HepG2 (cell line): ENCODE measurements around the gene NDUFS1. TPM values are rescaled to one million over a fixed set of nuclear protein-coding genes. Genes with fewer than 3 reads are reported as not detected.

Experiments used
- AGO1 ChIP-seq: fragments of 200-400 bp; formaldehyde crosslinking; IDR thresholded peaks from 2 replicates; pipeline ENCODE4 v1.6.1; 2017; ENCODE audit warnings: mild to moderate bottlenecking, low read depth, low read length, moderate library complexity; ENCODE audit not compliant: poor library complexity, severe bottlenecking
- BRF2 ChIP-seq: sonication (generic); formaldehyde crosslinking; IDR thresholded peaks from 2 replicates; pipeline ENCODE4 v1.8.1; 2022; ENCODE audit warnings: mild to moderate bottlenecking, missing genetic modification reagents
- DMAP1 ChIP-seq: IDR thresholded peaks from 2 replicates; pipeline ENCODE4 v1.6.1; 2016
- DPF2 ChIP-seq: sonication (generic); formaldehyde crosslinking; IDR thresholded peaks from 2 replicates; pipeline ENCODE4 v1.4.0; 2020; ENCODE audit warnings: mild to moderate bottlenecking, low read depth, missing genetic modification reagents, borderline replicate concordance
- HDAC6 ChIP-seq: fragments of 200-600 bp; sonication (generic); IDR thresholded peaks from 2 replicates; pipeline ENCODE4 v1.7.0; 2017; ENCODE audit warnings: mild to moderate bottlenecking, antibody characterized with exemption, low read length, low read depth
- JUNB ChIP-seq: sonication (generic); formaldehyde crosslinking; IDR thresholded peaks from 2 replicates; pipeline ENCODE4 v1.8.0; 2022; ENCODE audit warnings: missing genetic modification reagents, mild to moderate bottlenecking, borderline replicate concordance
- MTF1 ChIP-seq: sonication (generic); formaldehyde crosslinking; IDR thresholded peaks from 2 replicates; pipeline ENCODE4 v1.5.0; 2020; ENCODE audit warnings: missing genetic modification reagents
- NFRKB ChIP-seq: fragments of 450-650 bp; IDR thresholded peaks from 2 replicates; pipeline ENCODE4 v1.6.1; 2017
- PAX8 ChIP-seq: sonication (generic); formaldehyde crosslinking; IDR thresholded peaks from 2 replicates; pipeline ENCODE4 v1.8.0; 2022; ENCODE audit warnings: mild to moderate bottlenecking, missing genetic modification reagents, borderline replicate concordance
- RFXANK ChIP-seq: IDR thresholded peaks from 2 replicates; pipeline ENCODE4 v1.6.1; 2016
- SRSF1 ChIP-seq: fragments of 200-400 bp; formaldehyde crosslinking; optimal IDR thresholded peaks from 2 replicates; pipeline ENCODE3; 2017; ENCODE audit warnings: mild to moderate bottlenecking, low read depth, low read length, moderate library complexity
- SYNCRIP ChIP-seq: fragments of 200-400 bp; formaldehyde crosslinking; IDR thresholded peaks from 2 replicates; pipeline ENCODE4 v1.6.1; 2018; ENCODE audit warnings: mild to moderate bottlenecking, low read depth, low read length; ENCODE audit not compliant: insufficient read depth
- ZFYVE20 ChIP-seq: sonication (generic); formaldehyde crosslinking; IDR thresholded peaks from 2 replicates; pipeline ENCODE4 v1.8.0; 2023; ENCODE audit warnings: low read depth, mild to moderate bottlenecking, moderate library complexity, missing genetic modification reagents, borderline replicate concordance
- ZNF335 ChIP-seq: sonication (generic); formaldehyde crosslinking; IDR thresholded peaks from 2 replicates; pipeline ENCODE4 v1.4.0; 2020; ENCODE audit warnings: missing genetic modification reagents
- ZNF343 ChIP-seq: sonication (generic); formaldehyde crosslinking; IDR thresholded peaks from 2 replicates; pipeline ENCODE4 v1.4.0; 2020; ENCODE audit warnings: mild to moderate bottlenecking, missing genetic modification reagents
- ZNF510 ChIP-seq: sonication (generic); formaldehyde crosslinking; IDR thresholded peaks from 2 replicates; pipeline ENCODE4 v1.4.0; 2020; ENCODE audit warnings: low read depth, mild to moderate bottlenecking, missing genetic modification reagents
- ZNF564 ChIP-seq: sonication (generic); formaldehyde crosslinking; IDR thresholded peaks from 2 replicates; pipeline ENCODE4 v1.8.1; 2023; ENCODE audit warnings: mild to moderate bottlenecking, missing genetic modification reagents
- polyA plus RNA-seq, 8 experiments: library from polyadenylated mRNA; depleted of rRNA in 3 of 8; stranded (reverse) in 7 of 8; unstranded in 1 of 8; fragments of >200 nt; fragmentation: Illumina TruSeq in 4 of 8; extraction: Trizol in 4 of 8; gene quantifications; 2 replicates each; pipeline versions ENCODE4 v1.2.1 to v1.2.3, GENCODE V29; 2011 to 2016; ENCODE audit warnings: low read depth in 4 of 8, missing spikeins in 1 of 8, mixed read lengths in 1 of 8; ENCODE audit not compliant: insufficient read depth in 1 of 8
- total RNA-seq, 5 experiments: library from RNA; depleted of rRNA; stranded (reverse); fragments of >200 nt; fragmentation: Illumina TruSeq; extraction: Trizol; gene quantifications; 2 replicates each; pipeline ENCODE4 v1.2.3, GENCODE V29; 2016; ENCODE audit warnings: low read depth in 1 of 5
- TF ChIP-seq, protein P1 (sequence below): sonication (generic); formaldehyde crosslinking; IDR thresholded peaks from 2 replicates; pipeline ENCODE4 v1.5.1; 2020; ENCODE audit warnings: mild to moderate bottlenecking, moderate library complexity, missing genetic modification reagents
- TF ChIP-seq, protein P2 (sequence below): sonication (generic); formaldehyde crosslinking; IDR thresholded peaks from 2 replicates; pipeline ENCODE4 v1.5.1; 2020; ENCODE audit warnings: missing genetic modification reagents, mild to moderate bottlenecking, borderline replicate concordance
- TF ChIP-seq, protein P3 (sequence below): sonication (generic); formaldehyde crosslinking; conservative IDR thresholded peaks from 2 replicates; pipeline ENCODE4 v1.4.0; 2020; ENCODE audit warnings: mild to moderate bottlenecking, missing genetic modification reagents, moderate library complexity
- TF ChIP-seq, protein P4 (sequence below): sonication (generic); formaldehyde crosslinking; IDR thresholded peaks from 2 replicates; pipeline ENCODE4 v1.8.0; 2022; ENCODE audit warnings: mild to moderate bottlenecking, missing genetic modification reagents, moderate library complexity

Gene NDUFS1
- total and polyA plus RNA-seq, 2 of the 13 experiments (the other 11 are each of a cell fraction or from before 2014, with no cell fraction given) = 139 to 242 TPM

- TF ChIP-seq SYNCRIP (no peak), ZNF564 (no peak; the same call in 1 of the 2 replicates), ZNF343 (CRISPR knock-in tag) (peak; percentile 82; the same call in 1 of the 2 replicates), ZFYVE20 (CRISPR knock-in tag) (no peak), NFRKB (peak; percentile 96), RFXANK (CRISPR knock-in tag) (no peak), ZNF510 (CRISPR knock-in tag) (peak; percentile 76; the same call in 1 of the 2 replicates), PAX8 (peak; percentile 59; the same call in 1 of the 2 replicates), ZNF335 (no peak), DPF2 (CRISPR knock-in tag) (no peak), JUNB (CRISPR knock-in tag) (no peak; the same call in 1 of the 2 replicates), HDAC6 (no peak), BRF2 (0 out of 2 replicates have a peak, but pooled peaks have one; percentile 19), AGO1 (peak; percentile 60), DMAP1 (peak; percentile 61; the same call in 1 of the 2 replicates), SRSF1 (peak; percentile 92), MTF1 (0 out of 2 replicates have a peak, but pooled peaks have one; percentile 19)
- TF ChIP-seq, protein P1, sequence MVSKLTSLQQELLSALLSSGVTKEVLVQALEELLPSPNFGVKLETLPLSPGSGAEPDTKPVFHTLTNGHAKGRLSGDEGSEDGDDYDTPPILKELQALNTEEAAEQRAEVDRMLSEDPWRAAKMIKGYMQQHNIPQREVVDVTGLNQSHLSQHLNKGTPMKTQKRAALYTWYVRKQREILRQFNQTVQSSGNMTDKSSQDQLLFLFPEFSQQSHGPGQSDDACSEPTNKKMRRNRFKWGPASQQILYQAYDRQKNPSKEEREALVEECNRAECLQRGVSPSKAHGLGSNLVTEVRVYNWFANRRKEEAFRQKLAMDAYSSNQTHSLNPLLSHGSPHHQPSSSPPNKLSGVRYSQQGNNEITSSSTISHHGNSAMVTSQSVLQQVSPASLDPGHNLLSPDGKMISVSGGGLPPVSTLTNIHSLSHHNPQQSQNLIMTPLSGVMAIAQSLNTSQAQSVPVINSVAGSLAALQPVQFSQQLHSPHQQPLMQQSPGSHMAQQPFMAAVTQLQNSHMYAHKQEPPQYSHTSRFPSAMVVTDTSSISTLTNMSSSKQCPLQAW = peak; percentile 32
- TF ChIP-seq, protein P2, sequence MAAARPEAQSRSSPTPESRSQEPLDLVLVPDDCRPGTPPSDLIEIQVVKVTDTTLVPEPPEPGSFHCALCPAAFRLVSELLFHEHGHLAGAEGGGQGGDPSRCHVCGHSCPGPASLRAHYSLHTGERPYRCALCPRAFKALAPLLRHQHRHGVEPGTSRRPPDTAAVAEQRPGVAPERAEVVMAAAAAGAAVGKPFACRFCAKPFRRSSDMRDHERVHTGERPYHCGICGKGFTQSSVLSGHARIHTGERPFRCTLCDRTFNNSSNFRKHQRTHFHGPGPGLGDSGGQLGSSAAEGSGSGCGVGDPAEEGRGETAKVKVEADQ (CRISPR knock-in tag) = 0 out of 2 replicates have a peak, but pooled peaks have one; percentile 80
- TF ChIP-seq, protein P3, sequence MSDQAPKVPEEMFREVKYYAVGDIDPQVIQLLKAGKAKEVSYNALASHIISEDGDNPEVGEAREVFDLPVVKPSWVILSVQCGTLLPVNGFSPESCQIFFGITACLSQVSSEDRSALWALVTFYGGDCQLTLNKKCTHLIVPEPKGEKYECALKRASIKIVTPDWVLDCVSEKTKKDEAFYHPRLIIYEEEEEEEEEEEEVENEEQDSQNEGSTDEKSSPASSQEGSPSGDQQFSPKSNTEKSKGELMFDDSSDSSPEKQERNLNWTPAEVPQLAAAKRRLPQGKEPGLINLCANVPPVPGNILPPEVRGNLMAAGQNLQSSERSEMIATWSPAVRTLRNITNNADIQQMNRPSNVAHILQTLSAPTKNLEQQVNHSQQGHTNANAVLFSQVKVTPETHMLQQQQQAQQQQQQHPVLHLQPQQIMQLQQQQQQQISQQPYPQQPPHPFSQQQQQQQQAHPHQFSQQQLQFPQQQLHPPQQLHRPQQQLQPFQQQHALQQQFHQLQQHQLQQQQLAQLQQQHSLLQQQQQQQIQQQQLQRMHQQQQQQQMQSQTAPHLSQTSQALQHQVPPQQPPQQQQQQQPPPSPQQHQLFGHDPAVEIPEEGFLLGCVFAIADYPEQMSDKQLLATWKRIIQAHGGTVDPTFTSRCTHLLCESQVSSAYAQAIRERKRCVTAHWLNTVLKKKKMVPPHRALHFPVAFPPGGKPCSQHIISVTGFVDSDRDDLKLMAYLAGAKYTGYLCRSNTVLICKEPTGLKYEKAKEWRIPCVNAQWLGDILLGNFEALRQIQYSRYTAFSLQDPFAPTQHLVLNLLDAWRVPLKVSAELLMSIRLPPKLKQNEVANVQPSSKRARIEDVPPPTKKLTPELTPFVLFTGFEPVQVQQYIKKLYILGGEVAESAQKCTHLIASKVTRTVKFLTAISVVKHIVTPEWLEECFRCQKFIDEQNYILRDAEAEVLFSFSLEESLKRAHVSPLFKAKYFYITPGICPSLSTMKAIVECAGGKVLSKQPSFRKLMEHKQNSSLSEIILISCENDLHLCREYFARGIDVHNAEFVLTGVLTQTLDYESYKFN (CRISPR knock-in tag) = peak; percentile 58
- TF ChIP-seq, protein P4, sequence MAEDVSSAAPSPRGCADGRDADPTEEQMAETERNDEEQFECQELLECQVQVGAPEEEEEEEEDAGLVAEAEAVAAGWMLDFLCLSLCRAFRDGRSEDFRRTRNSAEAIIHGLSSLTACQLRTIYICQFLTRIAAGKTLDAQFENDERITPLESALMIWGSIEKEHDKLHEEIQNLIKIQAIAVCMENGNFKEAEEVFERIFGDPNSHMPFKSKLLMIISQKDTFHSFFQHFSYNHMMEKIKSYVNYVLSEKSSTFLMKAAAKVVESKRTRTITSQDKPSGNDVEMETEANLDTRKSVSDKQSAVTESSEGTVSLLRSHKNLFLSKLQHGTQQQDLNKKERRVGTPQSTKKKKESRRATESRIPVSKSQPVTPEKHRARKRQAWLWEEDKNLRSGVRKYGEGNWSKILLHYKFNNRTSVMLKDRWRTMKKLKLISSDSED = no peak
Observed at GRCh38 chr2:206085742-206086445, 73.3 kb downstream of the NDUFS1 start, which contains the start of gene INO80D (continued).
